ENCODE results near the gene ZIC3.
"Not testable (repeated sequence)": the region's sequence is repeated elsewhere in the genome, so short reads cannot be mapped to it uniquely, and the experiment has no call there.

Gene ZIC3

GRCh38 chrX:137565921-137566745 is at the start of gene ZIC3:
Gene ZIC3, plus strand, starts transcription at chrX:137566127. Its CDS starts 565 bp downstream, at chrX:137566692.
- no peak for DNase-seq (ENCODE audit: low read depth in 2 of 3, low spot score in 1 of 3)

DNA sequence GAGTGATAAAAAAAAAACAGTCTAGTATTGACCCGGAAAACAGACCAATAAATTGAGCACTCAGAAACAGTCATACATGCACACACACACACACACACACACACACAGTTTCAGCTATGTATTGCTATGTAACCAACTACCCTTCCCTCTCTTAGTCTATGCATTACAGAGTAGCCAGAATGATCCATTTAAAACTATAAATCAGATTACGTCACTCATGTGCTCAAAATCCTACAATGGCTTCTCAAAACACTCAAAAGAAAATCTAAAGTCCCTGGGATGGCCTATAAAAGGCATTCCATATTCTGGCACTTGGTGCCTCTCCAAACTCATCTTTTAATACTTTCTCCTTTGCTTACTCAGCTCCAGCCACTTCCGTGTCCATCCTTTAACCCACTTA is 46.5 kb upstream of the ZIC3 start:
- DNase-seq (ENCODE audit: low read depth in 2 of 3, low spot score in 1 of 3) = no peak

DNA sequence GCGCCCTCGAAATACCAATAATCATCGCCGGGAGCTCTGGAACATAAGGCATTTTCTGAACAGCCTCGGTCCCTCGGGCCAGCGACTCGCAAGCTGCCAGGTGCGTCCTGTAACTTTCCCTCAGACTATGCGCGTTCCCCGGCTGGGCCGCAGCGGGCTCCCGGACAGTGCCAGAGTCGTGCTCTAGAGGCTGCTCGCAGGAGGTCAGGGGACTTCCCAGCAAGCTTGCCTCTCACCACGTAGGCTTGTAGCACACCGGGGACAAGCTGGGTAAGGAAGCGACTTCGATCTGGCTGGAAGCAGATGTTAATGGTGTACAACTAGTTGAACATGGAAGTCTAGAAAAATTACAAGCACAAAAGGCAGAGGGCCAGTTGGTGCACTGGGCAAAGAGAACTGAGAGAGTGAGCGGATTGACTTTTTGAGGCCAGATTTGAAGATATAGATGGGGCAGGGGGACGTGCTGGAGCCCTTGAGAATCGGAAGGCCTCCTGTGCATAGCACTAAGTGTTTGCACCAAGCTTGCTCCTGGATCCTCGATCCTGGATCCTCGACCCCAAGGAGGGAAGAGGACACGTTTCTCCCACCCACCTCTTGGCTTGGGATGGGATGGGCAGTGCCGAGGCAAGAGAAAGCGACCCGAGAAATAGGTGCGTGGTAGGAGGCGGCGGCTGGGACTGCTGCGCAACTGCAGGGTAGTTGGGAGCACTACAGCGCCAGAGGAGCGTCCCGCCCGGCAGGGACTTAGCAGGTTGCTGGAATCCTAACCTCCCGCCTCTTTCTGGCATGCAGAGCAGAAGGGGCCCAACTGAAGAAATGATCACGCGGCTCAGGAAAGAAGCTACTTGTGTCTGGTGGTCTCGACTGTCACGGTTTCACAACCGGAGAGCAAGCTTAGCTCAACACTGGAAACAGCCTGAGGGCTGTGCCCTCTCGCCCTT is 19.9 kb upstream of the ZIC3 start:
- DNase-seq (ENCODE audit: low read depth in 2 of 3, low spot score in 1 of 3) = no peak

DNA sequence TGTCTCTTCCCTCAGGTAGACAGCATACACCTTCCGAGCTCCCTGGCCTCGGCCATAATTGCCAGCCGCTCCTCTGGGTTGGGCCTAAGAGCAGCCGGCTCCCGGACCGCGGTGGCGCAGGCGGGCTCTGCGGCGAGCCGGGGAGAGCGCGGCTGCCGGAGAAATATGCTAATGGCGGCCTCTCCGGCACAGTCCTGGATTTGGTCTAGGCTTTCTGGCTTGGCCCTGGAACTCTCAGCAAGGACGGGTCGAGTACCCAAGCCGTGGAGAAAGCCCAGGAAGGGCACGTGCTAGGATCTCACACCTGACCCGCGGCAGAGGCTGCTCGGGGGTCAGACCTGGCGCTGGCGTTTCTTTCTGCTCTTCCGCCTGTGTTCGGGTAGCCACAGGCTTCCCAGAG is 18.6 kb upstream of the ZIC3 start:
- DNase-seq (ENCODE audit: low read depth in 2 of 3, low spot score in 1 of 3) = no peak

DNA sequence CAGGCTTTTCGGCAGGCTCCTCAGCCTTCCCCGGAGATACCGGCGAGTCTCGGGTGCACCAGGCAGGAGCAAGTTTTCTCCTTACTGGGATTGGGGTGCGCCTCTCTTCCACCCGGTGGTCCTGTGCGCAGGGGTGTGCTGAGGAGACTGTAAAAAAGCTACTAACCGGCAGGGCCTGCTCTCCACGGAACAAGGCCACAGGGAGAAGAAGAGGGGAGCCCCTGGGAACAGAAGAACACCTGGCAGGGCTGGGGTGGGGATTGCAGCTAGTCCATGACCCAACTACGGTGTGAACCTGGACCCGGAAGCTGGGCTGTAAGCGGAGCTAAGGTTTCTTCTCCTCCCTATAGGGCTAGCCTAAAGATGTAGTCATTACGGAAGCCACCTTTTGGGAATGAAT is 17.7 kb upstream of the ZIC3 start:
- DNase-seq (ENCODE audit: low read depth in 2 of 3, low spot score in 1 of 3) = no peak

DNA sequence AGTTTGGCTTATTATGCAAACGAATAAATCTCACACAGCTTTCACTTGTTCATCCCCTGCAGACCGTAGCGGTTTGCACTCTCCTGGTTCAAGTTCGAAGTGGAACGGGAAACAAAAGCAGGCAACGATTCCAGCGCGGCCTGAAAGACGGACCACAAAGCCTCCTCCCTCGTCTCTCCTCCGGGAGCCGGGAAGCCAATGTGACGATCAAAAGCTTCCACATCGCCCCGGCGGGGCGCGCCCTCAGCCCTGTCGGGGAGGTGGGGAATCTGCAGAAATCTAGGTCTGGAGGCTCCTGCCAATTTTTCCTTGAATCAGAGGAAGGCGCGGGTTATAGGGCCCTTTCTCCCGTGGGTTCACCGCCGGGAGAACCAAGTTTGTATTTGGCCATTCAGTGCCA is 16.9 kb upstream of the ZIC3 start:
- DNase-seq (ENCODE audit: low read depth in 2 of 3, low spot score in 1 of 3) = no peak

- DNase-seq (ENCODE audit: low read depth in 2 of 3, low spot score in 1 of 3) = no peak
These were observed 15.9 kb upstream of the ZIC3 start for GRCh38 chrX:137549851-137550664.

- no peak for DNase-seq (ENCODE audit: low read depth in 2 of 3, low spot score in 1 of 3)
These were observed 15.2 kb upstream of the ZIC3 start for GRCh38 chrX:137550665-137551261.

DNA sequence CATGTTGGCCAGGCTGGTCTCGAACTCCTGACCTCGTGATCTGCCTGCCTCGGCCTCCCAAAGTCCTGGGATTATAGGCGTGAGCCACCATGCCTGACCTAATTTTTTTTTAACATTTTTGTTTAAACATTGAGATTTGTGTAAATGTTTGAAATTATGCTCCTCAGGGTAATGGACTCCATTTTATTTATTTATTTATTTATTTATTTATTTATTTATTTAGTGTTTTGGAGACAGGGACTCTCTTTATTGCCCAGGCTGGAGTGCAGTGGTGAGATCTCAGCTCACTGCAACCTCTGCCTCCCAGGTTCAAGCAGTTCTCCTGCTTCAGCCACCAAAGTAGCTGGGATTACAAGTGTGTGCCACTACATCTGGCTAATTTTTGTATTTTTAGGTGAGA is 13.8 kb upstream of the ZIC3 start:
- not testable (repeated sequence) for DNase-seq (ENCODE audit: low read depth in 2 of 3, low spot score in 1 of 3)

DNA sequence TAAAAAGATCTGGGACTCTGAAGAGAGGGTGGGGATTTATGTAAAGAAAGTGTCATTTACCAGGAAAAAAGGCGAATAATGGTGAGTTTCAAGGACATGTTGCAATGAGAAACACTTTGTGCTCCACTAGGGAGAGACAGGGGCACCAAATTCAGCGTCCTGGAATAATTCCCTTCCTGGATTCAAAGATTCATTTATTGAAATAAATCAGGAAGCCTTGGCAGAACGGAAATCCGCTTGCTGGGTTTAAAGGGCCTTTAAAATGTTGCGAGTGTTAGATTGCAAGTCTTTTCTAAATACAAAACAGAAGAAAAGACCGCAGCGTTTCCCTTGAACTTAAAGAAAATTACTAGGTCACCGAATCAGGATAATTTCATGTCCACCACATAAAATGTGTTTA is 3.8 kb upstream of the ZIC3 start:
- no peak for DNase-seq (ENCODE audit: low read depth in 2 of 3, low spot score in 1 of 3)

DNA sequence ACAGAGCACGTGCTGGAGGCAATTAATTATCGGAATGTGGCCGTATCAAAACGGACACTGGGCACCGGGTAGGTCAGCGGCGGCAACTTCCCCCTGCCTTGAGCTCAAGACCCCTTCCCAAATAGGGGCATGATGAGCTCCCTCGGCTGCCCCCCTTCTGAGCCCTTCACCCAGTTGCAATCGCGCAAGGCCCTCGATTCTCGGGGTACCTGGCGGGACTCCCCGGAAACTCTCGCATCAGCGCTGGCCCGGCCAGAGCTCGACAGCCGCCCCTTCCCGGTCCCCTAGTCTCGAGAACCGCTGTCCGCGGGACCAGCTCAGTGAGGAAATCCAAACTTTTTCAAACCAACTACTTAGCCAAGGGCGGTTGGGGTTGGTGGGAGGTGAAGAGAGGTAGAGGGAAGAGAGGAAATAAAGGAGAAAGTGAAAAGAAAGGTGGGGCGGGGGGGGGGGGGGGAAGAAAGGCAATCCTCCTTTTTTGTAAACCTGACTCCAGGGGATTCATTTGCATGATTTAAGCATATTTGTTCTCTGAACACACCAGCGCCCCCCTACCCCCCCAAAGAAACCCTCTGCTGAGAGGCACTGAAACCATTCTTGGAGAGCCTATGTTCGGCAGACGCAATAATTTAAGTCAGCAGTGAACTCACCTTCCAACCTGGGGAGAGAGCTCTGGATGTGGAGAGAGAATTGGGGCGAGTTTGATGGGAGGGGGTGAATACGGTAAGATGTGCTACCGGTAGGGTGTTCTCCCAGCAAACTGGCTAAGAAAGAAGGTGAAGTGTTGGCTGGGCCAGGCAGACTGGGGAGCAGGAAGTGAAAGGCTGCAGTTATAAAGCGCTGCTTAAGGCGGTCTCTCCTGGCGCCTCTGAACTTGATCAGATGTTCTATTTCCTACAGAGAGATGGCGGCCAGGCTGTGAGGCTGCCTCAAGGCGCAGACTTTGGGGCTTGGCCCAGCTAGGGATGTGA is 2.0 kb upstream of the ZIC3 start:
- no peak for DNase-seq (ENCODE audit: low read depth in 2 of 3, low spot score in 1 of 3)

- no peak for DNase-seq (ENCODE audit: low read depth in 2 of 3, low spot score in 1 of 3)
These were observed 516 bp upstream of the ZIC3 start for GRCh38 chrX:137565318-137565904.

GRCh38 chrX:137566746-137567679 is 1.1 kb downstream of the ZIC3 start:
- no peak for DNase-seq (ENCODE audit: low read depth in 2 of 3, low spot score in 1 of 3)

GRCh38 chrX:137567682-137568232 is 1.8 kb downstream of the ZIC3 start:
- DNase-seq (ENCODE audit: low read depth in 2 of 3, low spot score in 1 of 3) = no peak

- DNase-seq (ENCODE audit: low read depth in 2 of 3, low spot score in 1 of 3) = no peak
These were observed 3.0 kb downstream of the ZIC3 start for GRCh38 chrX:137568741-137569469.

DNA sequence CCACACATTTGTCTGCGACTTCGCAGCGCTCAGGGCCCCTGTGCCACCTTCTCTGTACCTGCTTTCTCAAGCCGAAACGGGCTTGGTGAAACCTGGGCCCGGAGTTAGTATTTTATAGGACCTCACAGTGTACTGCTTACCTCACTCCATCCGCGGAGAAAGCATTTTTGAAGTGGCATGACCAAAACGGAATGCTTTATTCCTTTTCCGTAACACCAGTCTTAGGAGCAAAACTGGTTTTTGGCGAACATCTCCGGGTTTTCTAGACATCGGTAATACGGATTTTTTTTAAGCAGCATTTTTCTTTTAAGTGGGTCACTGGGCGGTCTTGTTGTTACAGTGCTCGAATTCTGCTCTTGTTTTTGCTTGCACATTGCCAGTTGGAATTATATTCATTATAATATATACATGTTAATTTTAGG is 3.6 kb downstream of the ZIC3 start:
- DNase-seq (ENCODE audit: low read depth in 2 of 3, low spot score in 1 of 3) = no peak

Data from stimulated activated CD4-positive, alpha-beta T cell treated with anti-CD3 and anti-CD28 coated beads, Interleukin-12 subunit alpha, Interleukin-12 subunit beta, amount 100 ng/mL, for 48 hours (primary cell).